HepG2 (cell line): Measurements from ENCODE around the gene NDUFS6.

Source experiments
- PHB2 ChIP-seq: fragments of 450-650 bp; IDR thresholded peaks from 2 replicates; pipeline ENCODE4 v1.6.1; 2018; ENCODE audit not compliant: partially characterized antibody
- RBFOX2 ChIP-seq: fragments of 200-400 bp; formaldehyde crosslinking; IDR thresholded peaks from 2 replicates; pipeline ENCODE4 v1.6.1; 2017; ENCODE audit warnings: low read depth, mild to moderate bottlenecking, low read length
- ZNF335 ChIP-seq: sonication (generic); formaldehyde crosslinking; IDR thresholded peaks from 2 replicates; pipeline ENCODE4 v1.4.0; 2020; ENCODE audit warnings: missing genetic modification reagents
- ZNF510 ChIP-seq: sonication (generic); formaldehyde crosslinking; IDR thresholded peaks from 2 replicates; pipeline ENCODE4 v1.4.0; 2020; ENCODE audit warnings: low read depth, mild to moderate bottlenecking, missing genetic modification reagents
- TF ChIP-seq, protein P1 (sequence below): sonication (generic); formaldehyde crosslinking; IDR thresholded peaks from 2 replicates; pipeline ENCODE4 v1.5.0; 2020; ENCODE audit warnings: mild to moderate bottlenecking, missing genetic modification reagents, moderate library complexity
- TF ChIP-seq, protein P2 (sequence below), 2 experiments: sonication (generic) in 1 of 2; formaldehyde crosslinking in 1 of 2; IDR thresholded peaks; 2 replicates each; pipeline versions ENCODE4 v1.5.1 to v1.6.1; 2011 to 2020; ENCODE audit warnings: borderline replicate concordance in 1 of 2, low read depth in 1 of 2, low read length in 1 of 2, mild to moderate bottlenecking in 1 of 2, missing genetic modification reagents in 1 of 2, moderate library complexity in 1 of 2

DNA sequence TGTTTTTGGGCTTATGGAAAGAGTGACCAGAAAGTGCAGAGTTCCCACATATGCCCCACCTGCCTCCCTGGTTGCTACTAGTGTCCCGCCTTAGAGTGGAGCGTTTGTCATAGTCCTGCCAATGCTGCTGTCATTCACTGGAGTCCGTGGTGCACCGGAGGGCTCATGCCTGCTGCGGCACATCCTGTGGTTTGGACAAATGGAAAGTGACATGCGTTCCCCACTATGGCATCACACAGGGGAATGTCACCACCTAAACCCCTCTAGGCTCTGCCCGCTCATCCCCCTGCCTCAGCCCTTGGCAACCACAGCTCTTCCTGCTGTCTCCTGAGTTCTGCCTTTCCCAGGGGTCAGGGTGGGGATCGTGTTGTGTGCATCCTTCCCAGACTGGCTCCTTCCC lies 52.3 kb downstream of the NDUFS6 start:
- TF ChIP-seq, protein P1, sequence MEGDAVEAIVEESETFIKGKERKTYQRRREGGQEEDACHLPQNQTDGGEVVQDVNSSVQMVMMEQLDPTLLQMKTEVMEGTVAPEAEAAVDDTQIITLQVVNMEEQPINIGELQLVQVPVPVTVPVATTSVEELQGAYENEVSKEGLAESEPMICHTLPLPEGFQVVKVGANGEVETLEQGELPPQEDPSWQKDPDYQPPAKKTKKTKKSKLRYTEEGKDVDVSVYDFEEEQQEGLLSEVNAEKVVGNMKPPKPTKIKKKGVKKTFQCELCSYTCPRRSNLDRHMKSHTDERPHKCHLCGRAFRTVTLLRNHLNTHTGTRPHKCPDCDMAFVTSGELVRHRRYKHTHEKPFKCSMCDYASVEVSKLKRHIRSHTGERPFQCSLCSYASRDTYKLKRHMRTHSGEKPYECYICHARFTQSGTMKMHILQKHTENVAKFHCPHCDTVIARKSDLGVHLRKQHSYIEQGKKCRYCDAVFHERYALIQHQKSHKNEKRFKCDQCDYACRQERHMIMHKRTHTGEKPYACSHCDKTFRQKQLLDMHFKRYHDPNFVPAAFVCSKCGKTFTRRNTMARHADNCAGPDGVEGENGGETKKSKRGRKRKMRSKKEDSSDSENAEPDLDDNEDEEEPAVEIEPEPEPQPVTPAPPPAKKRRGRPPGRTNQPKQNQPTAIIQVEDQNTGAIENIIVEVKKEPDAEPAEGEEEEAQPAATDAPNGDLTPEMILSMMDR (CRISPR knock-in tag) = no peak
- no peak for TF ChIP-seq ZNF510 (CRISPR knock-in tag)
- TF ChIP-seq, protein P2, sequence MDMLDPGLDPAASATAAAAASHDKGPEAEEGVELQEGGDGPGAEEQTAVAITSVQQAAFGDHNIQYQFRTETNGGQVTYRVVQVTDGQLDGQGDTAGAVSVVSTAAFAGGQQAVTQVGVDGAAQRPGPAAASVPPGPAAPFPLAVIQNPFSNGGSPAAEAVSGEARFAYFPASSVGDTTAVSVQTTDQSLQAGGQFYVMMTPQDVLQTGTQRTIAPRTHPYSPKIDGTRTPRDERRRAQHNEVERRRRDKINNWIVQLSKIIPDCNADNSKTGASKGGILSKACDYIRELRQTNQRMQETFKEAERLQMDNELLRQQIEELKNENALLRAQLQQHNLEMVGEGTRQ (IDR thresholded peaks at IDR 0.05; ENCODE audit: low read depth, low read length) = no peak
- TF ChIP-seq, protein P2 (CRISPR knock-in tag; IDR thresholded peaks at IDR 0.05; ENCODE audit: borderline replicate concordance) = no peak
- TF ChIP-seq RBFOX2 = no peak
- TF ChIP-seq ZNF335 (CRISPR knock-in tag) = no peak
- no peak for TF ChIP-seq PHB2
